Endothelial cell (in vitro differentiated cells): ENCODE results near the gene PRKCG. TPM values are rescaled to one million over a fixed set of nuclear protein-coding genes. Genes with fewer than 3 reads are reported as not detected.
A peak's percentile ranks its signal among the peaks of the same experiment; 100 is the strongest.
"Not testable (repeated sequence)": the region's sequence is repeated elsewhere in the genome, so short reads cannot be mapped to it uniquely, and the experiment has no call there.

ENCODE experiments used
- DNase-seq: peaks from one replicate; pipeline ENCODE4 v3.0.0; 2021; ENCODE audit warnings: low spot score
- H3K27ac Mint-ChIP-seq: one replicate; pipeline ENCODE4 v1.8.0; 2021; ENCODE audit warnings: mixed read lengths, inconsistent platforms; ENCODE audit not compliant: unreplicated experiment
- H3K27me3 Mint-ChIP-seq: one replicate; pipeline ENCODE4 v1.8.0; 2021; ENCODE audit warnings: mild to moderate bottlenecking, moderate library complexity, mixed read lengths, inconsistent platforms; ENCODE audit not compliant: unreplicated experiment
- H3K36me3 Mint-ChIP-seq: one replicate; pipeline ENCODE4 v1.8.0; 2021; ENCODE audit warnings: mild to moderate bottlenecking, low read depth, mixed read lengths, inconsistent platforms; ENCODE audit not compliant: unreplicated experiment
- H3K4me1 Mint-ChIP-seq: one replicate; pipeline ENCODE4 v1.8.0; 2021; ENCODE audit warnings: mild to moderate bottlenecking, mixed read lengths, inconsistent platforms; ENCODE audit not compliant: unreplicated experiment
- H3K4me3 Mint-ChIP-seq: one replicate; pipeline ENCODE4 v1.8.0; 2021; ENCODE audit warnings: mild to moderate bottlenecking, mixed read lengths, inconsistent platforms; ENCODE audit not compliant: unreplicated experiment
- H3K9me3 Mint-ChIP-seq: one replicate; pipeline ENCODE4 v1.8.0; 2021; ENCODE audit warnings: mixed read lengths, inconsistent platforms; ENCODE audit not compliant: unreplicated experiment
- CTCF ChIP-seq: fragments of 200-600 bp; sonication (generic); IDR thresholded peaks from one replicate; pipeline ENCODE4 v1.5.0; 2021; ENCODE audit warnings: antibody characterized with exemption; ENCODE audit not compliant: unreplicated experiment
- total RNA-seq: library from RNA; stranded (reverse); fragmentation: NEBNext Ultra II Directional; extraction: Animal tissue kit (Norgen Biotek cat#: 25700); gene quantifications from one replicate; pipeline ENCODE4 v1.2.1, GENCODE V29; 2021; ENCODE audit not compliant: unreplicated experiment

Gene PRKCG
- total RNA-seq, 1 donor from 2014 or later: 0.92 TPM

GRCh38 chr19:53866865-53867224, 15.2 kb upstream of the PRKCG start:
- peaks cover 46% of the 10 kb centered on the region for H3K27me3 Mint-ChIP-seq
- no peak for TF ChIP-seq CTCF
- peaks cover 19% of the 10 kb centered on the region for H3K36me3 Mint-ChIP-seq
- H3K4me1 Mint-ChIP-seq: peaks cover 24% of the 10 kb centered on the region
- H3K4me3 Mint-ChIP-seq: peak overlapping the region; percentile 87
- no peak for DNase-seq
- H3K27ac Mint-ChIP-seq: peak overlapping the region; percentile 99
- no peaks in the 10 kb centered on the region for H3K9me3 Mint-ChIP-seq

- Mint-ChIP-seq H3K4me3 (peak within 1 kb of the TSS; percentile 99), H3K9me3 (no peaks in the 10 kb centered on the region), H3K27me3 (peaks cover 49% of the 10 kb centered on the region), H3K4me1 (peaks cover 24% of the 10 kb centered on the region), H3K36me3 (peaks cover 19% of the 10 kb centered on the region), H3K27ac (peak within 1 kb of the TSS; percentile 100)
- DNase-seq: peak; percentile 100
- TF ChIP-seq CTCF: no peak
Measured at GRCh38 chr19:53867225-53868090, 14.5 kb upstream of the PRKCG start, which contains the start of gene MYADM. MYADM (plus strand) TSS chr19:53867883; CDS start chr19:53873530, 5,647 bp downstream.

GRCh38 chr19:53868091-53868891, 13.7 kb upstream of the PRKCG start:
- peak; percentile 57 for DNase-seq
- Mint-ChIP-seq H3K4me3 (peak overlapping the region; percentile 99), H3K27ac (peak overlapping the region; percentile 100), H3K4me1 (peaks cover 29% of the 10 kb centered on the region), H3K27me3 (peaks cover 49% of the 10 kb centered on the region), H3K9me3 (no peaks in the 10 kb centered on the region), H3K36me3 (peaks cover 24% of the 10 kb centered on the region)
- no peak for TF ChIP-seq CTCF

GRCh38 chr19:53868892-53869804, 12.8 kb upstream of the PRKCG start:
- Mint-ChIP-seq H3K9me3 (no peaks in the 10 kb centered on the region), H3K27ac (peak overlapping the region; percentile 89), H3K4me3 (peak overlapping the region; percentile 89), H3K27me3 (peaks cover 52% of the 10 kb centered on the region), H3K36me3 (peaks cover 31% of the 10 kb centered on the region), H3K4me1 (peaks cover 36% of the 10 kb centered on the region)
- peak; percentile 88 for DNase-seq
- no peak for TF ChIP-seq CTCF

GRCh38 chr19:53869805-53870484, 12.1 kb upstream of the PRKCG start:
- Mint-ChIP-seq H3K4me3 (peak overlapping the region; percentile 89), H3K4me1 (peaks cover 44% of the 10 kb centered on the region), H3K27me3 (peaks cover 58% of the 10 kb centered on the region), H3K36me3 (peaks cover 39% of the 10 kb centered on the region), H3K27ac (peak overlapping the region; percentile 86)
- H3K9me3 Mint-ChIP-seq, DNase-seq: not testable (repeated sequence)
